ENCODE results near the gene JAG2.

JAG2 gene

DNA sequence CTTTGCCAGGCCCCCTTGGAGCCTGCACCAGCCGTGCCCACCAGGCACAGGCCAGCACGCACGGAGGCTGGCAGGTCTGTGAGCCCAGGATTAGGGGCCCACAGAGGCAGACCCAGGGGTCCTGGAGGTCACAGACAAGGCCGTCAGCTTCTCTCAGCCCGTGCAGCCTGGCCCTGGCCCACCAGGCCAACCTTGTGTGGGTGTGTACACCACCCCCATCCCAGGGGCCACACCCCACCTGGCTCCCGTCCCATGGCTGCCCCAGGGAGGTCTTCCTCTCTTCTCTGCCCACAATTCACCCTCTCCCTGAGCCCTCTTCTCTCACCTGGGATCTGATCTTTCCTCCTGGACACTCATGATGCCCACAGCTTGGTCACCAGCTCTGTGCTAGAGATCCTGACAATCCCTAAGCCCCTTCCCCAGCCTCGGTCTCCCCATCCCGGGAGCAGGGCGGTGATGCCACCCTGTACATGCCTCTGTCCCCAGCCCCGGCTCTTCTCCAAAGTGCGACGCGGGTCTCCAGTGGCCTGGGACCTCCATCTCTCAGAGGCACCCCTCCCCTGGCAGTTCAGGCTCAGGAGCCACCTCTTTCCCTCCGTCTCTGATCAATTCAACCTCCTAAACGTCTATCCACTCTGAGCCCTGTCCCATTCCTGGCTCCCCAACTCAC is 72.2 kb downstream of the JAG2 start:
- DNase-seq (ENCODE audit: extremely low read depth in 1 of 2, low read depth in 1 of 2): no peak

DNA sequence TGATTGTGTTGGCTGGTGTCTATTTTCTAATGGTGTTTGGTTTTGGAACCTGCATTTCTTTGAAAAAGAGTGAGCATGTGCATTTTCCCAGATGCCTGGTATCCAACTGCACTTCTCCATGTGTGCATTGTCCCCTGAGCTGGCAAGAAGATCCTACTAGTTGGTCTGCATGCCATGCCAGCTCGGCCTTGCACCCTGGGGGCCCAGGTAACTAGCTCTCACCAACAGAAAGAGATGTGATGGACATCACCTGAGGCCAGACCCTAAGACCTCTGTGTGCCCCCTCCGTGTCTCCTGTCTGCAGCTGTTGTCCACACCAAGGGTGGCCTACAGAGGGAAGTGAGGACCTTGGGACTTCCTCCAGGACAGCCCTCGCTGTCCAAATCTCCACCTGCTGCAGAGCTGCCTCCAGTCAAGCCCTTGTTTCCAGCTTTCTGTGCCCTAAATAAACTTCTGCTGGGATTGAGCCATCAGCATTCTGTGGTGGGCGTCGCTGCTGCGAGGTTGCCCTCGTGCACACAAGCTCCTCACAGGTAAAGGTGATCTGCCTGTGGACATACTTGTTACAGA is 73.3 kb downstream of the JAG2 start:
- no peak for DNase-seq (ENCODE audit: extremely low read depth in 1 of 2, low read depth in 1 of 2)

GRCh38 chr14:105094193-105094907 is 74.2 kb downstream of the JAG2 start:
- DNase-seq (ENCODE audit: extremely low read depth in 1 of 2, low read depth in 1 of 2): no peak

DNA sequence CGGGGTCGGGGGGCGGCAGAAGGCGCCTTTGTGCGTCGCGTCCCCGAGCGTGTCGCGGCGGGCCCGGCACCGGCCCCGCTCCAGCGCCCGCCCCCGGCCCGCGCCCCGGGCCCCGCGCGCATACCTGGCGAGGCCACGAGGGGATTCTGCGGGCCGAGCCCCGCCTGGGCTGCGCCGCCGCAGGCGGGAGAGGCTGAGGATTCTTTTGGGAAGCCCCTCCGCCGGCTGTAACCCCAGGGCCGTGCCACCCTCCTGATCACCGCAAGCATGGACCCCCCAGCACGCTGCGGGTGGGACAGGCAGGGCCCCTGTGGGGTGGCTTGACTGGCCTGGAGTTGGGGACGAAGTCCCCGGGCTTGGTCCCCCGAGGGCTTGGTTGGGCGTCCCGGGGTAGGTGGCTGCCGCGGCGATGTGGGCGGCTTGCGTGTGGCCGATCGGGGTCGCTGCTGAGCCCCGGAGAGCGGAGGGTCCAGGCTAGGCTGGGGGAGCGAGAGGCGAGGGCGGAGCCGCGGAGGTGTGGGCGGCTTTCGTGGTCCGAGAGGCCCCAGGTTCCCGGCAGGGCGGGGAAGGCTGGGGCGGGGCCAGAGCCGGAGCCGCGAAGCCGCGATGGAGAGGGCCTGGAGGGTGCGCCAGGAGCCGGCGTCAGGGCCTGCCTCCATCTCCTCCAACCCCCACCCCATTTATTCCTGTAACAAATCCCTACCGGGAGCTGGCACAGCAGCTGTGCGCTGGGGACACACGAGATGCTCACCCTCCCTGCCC is 75.0 kb downstream of the JAG2 start:
- peak; percentile 80 to 82 for DNase-seq (ENCODE audit: extremely low read depth in 1 of 2, low read depth in 1 of 2)

- peak in 1 of 2 donors; percentile 34 for DNase-seq (ENCODE audit: extremely low read depth in 1 of 2, low read depth in 1 of 2)
Measured at GRCh38 chr14:105093038-105093430, 75.5 kb downstream of the JAG2 start.

GRCh38 chr14:105092171-105093037 is 76.2 kb downstream of the JAG2 start:
- no peak for DNase-seq (ENCODE audit: extremely low read depth in 1 of 2, low read depth in 1 of 2)

GRCh38 chr14:105091517-105092170 is 76.9 kb downstream of the JAG2 start:
- no peak for DNase-seq (ENCODE audit: extremely low read depth in 1 of 2, low read depth in 1 of 2)

DNA sequence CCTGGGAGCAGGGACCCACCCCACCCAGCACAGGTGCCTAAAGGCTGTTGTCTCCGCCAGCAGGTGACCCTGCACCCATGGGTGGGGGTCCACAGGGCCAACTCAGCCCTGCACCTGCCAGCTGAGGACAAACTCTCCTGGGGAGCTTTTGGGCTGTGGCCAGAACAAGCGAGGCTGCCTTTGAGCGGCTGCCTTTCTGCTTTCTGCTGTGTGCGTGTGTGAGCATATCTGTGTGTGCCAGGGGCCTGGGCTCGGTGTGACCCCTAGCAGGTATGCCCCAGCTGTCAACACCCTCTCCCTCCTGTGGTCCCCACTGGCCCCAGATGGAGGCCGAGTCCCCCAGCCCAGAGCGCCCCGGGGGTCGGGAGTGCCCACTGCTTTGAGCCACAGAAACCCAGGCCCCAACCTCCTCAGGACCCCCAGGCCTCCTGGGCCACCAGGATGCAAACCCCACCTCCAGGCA is 77.5 kb downstream of the JAG2 start:
- DNase-seq (ENCODE audit: extremely low read depth in 1 of 2, low read depth in 1 of 2): no peak

Measured in stimulated activated CD8-positive, alpha-beta memory T cell treated with anti-CD3 and anti-CD28 coated beads, Interleukin-7, amount 100 ng/mL, for 48 hours (primary cell).